GM12878 (cell line): ENCODE results near the gene MARCKSL1. TPM values are rescaled to one million over a fixed set of nuclear protein-coding genes. Genes with fewer than 3 reads are reported as not detected.
A peak's percentile ranks its signal among the peaks of the same experiment; 100 is the strongest.

Experiments
- BHLHE40 ChIP-seq, 2 experiments: fragments of 450-650 bp in 1 of 2; IDR thresholded peaks; 2 replicates each; pipeline ENCODE4 v1.6.1; 2011 to 2017; ENCODE audit warnings: low read depth in 2 of 2, borderline replicate concordance in 1 of 2, improper control_type of control experiment in 1 of 2, low read length in 1 of 2, mild to moderate bottlenecking in 1 of 2
- CEBPB ChIP-seq, 2 experiments: fragments of 150-350 bp in 1 of 2; IDR thresholded peaks; 2 replicates each; pipeline ENCODE4 v1.6.1; 2012 to 2014; ENCODE audit warnings: low read depth in 2 of 2, low read length in 2 of 2, borderline replicate concordance in 1 of 2, inconsistent platforms in 1 of 2
- CHD4 ChIP-seq: fragments of 200-600 bp; sonication (generic); IDR thresholded peaks from 2 replicates; pipeline ENCODE4 v1.6.1; 2016; ENCODE audit warnings: mild to moderate bottlenecking
- EED ChIP-seq: sonication (generic); IDR thresholded peaks from 2 replicates; pipeline ENCODE4 v1.6.1; 2016; ENCODE audit warnings: antibody characterized with exemption, low read depth
- EP300 ChIP-seq, 2 experiments: fragments of 150-350 bp in 1 of 2; IDR thresholded peaks; 2 replicates each; pipeline ENCODE4 v1.6.1; 2011 to 2012; ENCODE audit warnings: low read depth in 2 of 2, low read length in 2 of 2, borderline replicate concordance in 1 of 2, improper control_type of control experiment in 1 of 2, inconsistent platforms in 1 of 2; ENCODE audit not compliant: control insufficient read depth in 1 of 2
- FOXK2 ChIP-seq: fragments of 450-650 bp; IDR thresholded peaks from 2 replicates; pipeline ENCODE4 v1.6.1; 2017; ENCODE audit warnings: mild to moderate bottlenecking, moderate library complexity
- IRF3 ChIP-seq: fragments of 450-650 bp; IDR thresholded peaks from 2 replicates; pipeline ENCODE4 v1.6.1; 2014; ENCODE audit warnings: mild to moderate bottlenecking
- MEF2B ChIP-seq: fragments of 450-650 bp; IDR thresholded peaks from 2 replicates; pipeline ENCODE4 v1.6.1; 2018; ENCODE audit warnings: mild to moderate bottlenecking, moderate library complexity; ENCODE audit not compliant: partially characterized antibody, poor library complexity, severe bottlenecking
- MLLT1 ChIP-seq: fragments of 450-650 bp; IDR thresholded peaks from 2 replicates; pipeline ENCODE4 v1.6.1; 2016; ENCODE audit warnings: mild to moderate bottlenecking
- MTA3 ChIP-seq: IDR thresholded peaks from 2 replicates; pipeline ENCODE4 v1.6.1; 2012; ENCODE audit warnings: low read length, inconsistent platforms, borderline replicate concordance
- MYB ChIP-seq: fragments of 150-350 bp; IDR thresholded peaks from 2 replicates; pipeline ENCODE4 v1.6.1; 2014; ENCODE audit warnings: mild to moderate bottlenecking, low read depth, low read length, borderline replicate concordance
- NBN ChIP-seq: fragments of 450-650 bp; IDR thresholded peaks from 2 replicates; pipeline ENCODE4 v1.6.1; 2016
- NFIC ChIP-seq: IDR thresholded peaks from 2 replicates; pipeline ENCODE4 v1.6.1; 2012; ENCODE audit warnings: low read depth, mild to moderate bottlenecking, inconsistent platforms, low read length, moderate library complexity
- NR2C1 ChIP-seq: fragments of 450-650 bp; IDR thresholded peaks from 2 replicates; pipeline ENCODE4 v1.6.1; 2017; ENCODE audit warnings: antibody characterized with exemption, mild to moderate bottlenecking, moderate library complexity
- NR2C2 ChIP-seq: IDR thresholded peaks from 2 replicates; pipeline ENCODE4 v1.6.1; 2011; ENCODE audit warnings: borderline replicate concordance, low read depth; ENCODE audit not compliant: control insufficient read depth, insufficient read length
- NRF1 ChIP-seq: conservative IDR thresholded peaks from 2 replicates; pipeline ENCODE4 v1.6.1; 2011; ENCODE audit warnings: mild to moderate bottlenecking, low read depth, low read length, improper control_type of control experiment
- POLR2AphosphoS5 ChIP-seq: IDR thresholded peaks from 2 replicates; pipeline ENCODE4 v1.6.1; 2011; ENCODE audit warnings: mild to moderate bottlenecking, low read length, inconsistent platforms
- POU2F2 ChIP-seq: IDR thresholded peaks from 3 replicates; pipeline ENCODE4 v1.6.1; 2011; ENCODE audit warnings: low read depth, mild to moderate bottlenecking, low read length, borderline replicate concordance
- PRDM15 ChIP-seq: fragments of 450-650 bp; formaldehyde crosslinking; IDR thresholded peaks from 2 replicates; pipeline ENCODE4 v1.4.0; 2020; ENCODE audit warnings: mild to moderate bottlenecking, moderate library complexity
- RAD51 ChIP-seq: fragments of 450-650 bp; IDR thresholded peaks from 2 replicates; pipeline ENCODE4 v1.6.1; 2016; ENCODE audit warnings: moderate library complexity, mild to moderate bottlenecking, inconsistent platforms
- SIX5 ChIP-seq: IDR thresholded peaks from 2 replicates; pipeline ENCODE4 v1.6.1; 2011; ENCODE audit warnings: mild to moderate bottlenecking, low read depth, low read length, moderate library complexity; ENCODE audit not compliant: severe bottlenecking
- SUZ12 ChIP-seq: fragments of 200-600 bp; sonication (generic); IDR thresholded peaks from one replicate; pipeline ENCODE4 v1.6.1; 2018; ENCODE audit warnings: antibody characterized with exemption, mild to moderate bottlenecking; ENCODE audit not compliant: unreplicated experiment
- YY1 ChIP-seq: IDR thresholded peaks from 2 replicates; pipeline ENCODE4 v1.6.1; 2011; ENCODE audit warnings: low read depth, mild to moderate bottlenecking, low read length
- ZNF274 ChIP-seq: IDR thresholded peaks from one replicate; pipeline ENCODE4 v1.8.0; 2011; ENCODE audit not compliant: insufficient read length, insufficient read depth
- ZZZ3 ChIP-seq: IDR thresholded peaks from 2 replicates; pipeline ENCODE4 v1.6.1; 2011; ENCODE audit warnings: low read depth; ENCODE audit not compliant: control insufficient read depth, insufficient read length
- polyA plus RNA-seq, 11 experiments: library from polyadenylated mRNA; depleted of rRNA in 4 of 11; unstranded in 6 of 11; stranded (reverse) in 5 of 11; fragments of >200 nt; fragmentation: Nextera tagmentation in 4 of 11; fragmentation: Illumina TruSeq in 1 of 11; extraction: Ambion mirVana in 4 of 11; extraction: Trizol in 1 of 11; gene quantifications; 1 replicate in 1 of 11; 2 replicates in 10 of 11; pipeline versions ENCODE4 v1.2.1 to v1.2.3, GENCODE V29; 2011 to 2016; ENCODE audit warnings: inconsistent platforms in 2 of 11, missing spikeins in 2 of 11, low read depth in 1 of 11
- total RNA-seq, 4 experiments: library from RNA; depleted of rRNA in 3 of 4; stranded (reverse); fragments of >200 nt in 3 of 4; fragmentation: Illumina TruSeq in 1 of 4; extraction: Trizol in 1 of 4; gene quantifications; 2 replicates each; pipeline versions ENCODE4 v1.2.1 to v1.2.3, GENCODE V29; 2013 to 2021

Gene MARCKSL1
- total and polyA plus RNA-seq, 10 of the 15 experiments (the other 5 are each of a cell fraction or from before 2014, with no cell fraction given) = 14.5 to 225 (median 158) TPM

GRCh38 chr1:32351399-32352238, 15.6 kb upstream of the MARCKSL1 start (continued):
- no peak for TF ChIP-seq NR2C2
- TF ChIP-seq SUZ12 = no peak
- 0 out of 3 replicates have a peak, but pooled peaks have one; percentile 16 for TF ChIP-seq POU2F2
- TF ChIP-seq YY1 = no peak
- TF ChIP-seq ZNF274 = no peak
- no peak for TF ChIP-seq MTA3
- no peak for TF ChIP-seq CHD4
- no peak for TF ChIP-seq RAD51
- TF ChIP-seq NR2C1 = no peak
- no peak for TF ChIP-seq EP300 (IDR thresholded peaks at IDR 0.05; ENCODE audit: borderline replicate concordance in 1 of 2, control insufficient read depth in 1 of 2, low read depth in 2 of 2, low read length in 2 of 2)
- TF ChIP-seq MYB = no peak
- TF ChIP-seq POLR2AphosphoS5 = no peak; the same call in 1 of the 2 replicates
- TF ChIP-seq IRF3 = no peak
- TF ChIP-seq FOXK2 = no peak
- no peak for TF ChIP-seq MLLT1
- TF ChIP-seq SIX5 = no peak
- TF ChIP-seq ZZZ3 = no peak
- peak; percentile 99 to 100 for TF ChIP-seq BHLHE40 (IDR thresholded peaks at IDR 0.05; ENCODE audit: borderline replicate concordance in 1 of 2, low read depth in 2 of 2, low read length in 1 of 2)
- TF ChIP-seq NFIC = no peak
- TF ChIP-seq NRF1 = no peak
- no peak for TF ChIP-seq CEBPB (IDR thresholded peaks at IDR 0.05; ENCODE audit: borderline replicate concordance in 1 of 2, low read depth in 2 of 2, low read length in 2 of 2)
- no peak for TF ChIP-seq NBN
- no peak for TF ChIP-seq EED
- TF ChIP-seq PRDM15 (CRISPR knock-in tag) = no peak
- no peak for TF ChIP-seq MEF2B
